ENCODE measurements around the gene EHF. TPM values are rescaled to one million over a fixed set of nuclear protein-coding genes. Genes with fewer than 3 reads are reported as not detected.

The EHF gene
- total and polyA plus RNA-seq, 4 donors, result 0.11 to 7.5 (median 0.61) TPM

GRCh38 chr11:34600339-34601084, 20.4 kb upstream of the EHF start:
- peak overlapping the region; percentile 9 for H3K27ac ChIP-seq (ENCODE audit: low read depth, low read length)

DNA sequence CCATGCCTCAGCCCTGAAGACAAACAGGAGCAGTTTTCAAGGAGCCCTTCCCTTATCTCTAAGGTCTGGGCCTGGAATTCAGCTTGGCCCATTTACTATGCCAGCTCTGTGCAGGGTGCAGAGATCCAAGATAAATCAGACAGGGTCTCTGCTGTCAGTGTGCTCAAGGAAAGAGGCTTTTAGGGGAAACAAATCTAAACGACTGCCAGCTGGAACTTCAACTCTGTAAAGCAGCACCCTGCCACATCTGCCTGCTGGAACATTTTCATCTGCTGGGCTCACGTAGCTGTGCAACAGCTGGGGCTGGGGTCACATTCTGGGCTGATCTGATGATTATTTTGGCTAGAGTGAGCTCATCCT, 19.8 kb upstream of the EHF start:
- H3K4me3 ChIP-seq (ENCODE audit: low read depth, low read length), result no peak overlapping the region
- H3K9me3 ChIP-seq (ENCODE audit: control insufficient read depth, insufficient read depth, low read length), result no peaks in the 10 kb centered on the region
- peaks cover 15% of the 10 kb centered on the region for H3K4me1 ChIP-seq (ENCODE audit: control insufficient read depth, insufficient read depth, low read length)
- DNase-seq (ENCODE audit: low read depth in 4 of 6, low spot score in 6 of 6), result peak in 5 of 6 donors; percentile 19 to 75 (median 30)
- whole genome bisulfite sequencing (ENCODE audit: insufficient coverage), result 18% methylated on average over 2 of the region's 2 CpGs
- no peaks in the 10 kb centered on the region for H3K36me3 ChIP-seq (ENCODE audit: control insufficient read depth, insufficient read depth, low read length)
- no peaks in the 10 kb centered on the region for H3K27me3 ChIP-seq (ENCODE audit: control insufficient read depth, insufficient read depth, low read length)
- peak overlapping the region; percentile 9 for H3K27ac ChIP-seq (ENCODE audit: low read depth, low read length)

More at GRCh38 chr11:34600339-34601084, 20.4 kb upstream of the EHF start:
- no peaks in the 10 kb centered on the region for H3K9me3 ChIP-seq (ENCODE audit: control insufficient read depth, insufficient read depth, low read length)
- WGBS (ENCODE audit: insufficient coverage), result 58% methylated on average over 8 of the region's 11 CpGs
- H3K4me1 ChIP-seq (ENCODE audit: control insufficient read depth, insufficient read depth, low read length), result peaks cover 15% of the 10 kb centered on the region
- no peaks in the 10 kb centered on the region for H3K27me3 ChIP-seq (ENCODE audit: control insufficient read depth, insufficient read depth, low read length)
- DNase-seq (ENCODE audit: low read depth in 4 of 6, low spot score in 6 of 6), result peak in 2 of 6 donors; percentile 6 to 7
- H3K4me3 ChIP-seq (ENCODE audit: low read depth, low read length), result no peak overlapping the region
- no peaks in the 10 kb centered on the region for H3K36me3 ChIP-seq (ENCODE audit: control insufficient read depth, insufficient read depth, low read length)

DNA sequence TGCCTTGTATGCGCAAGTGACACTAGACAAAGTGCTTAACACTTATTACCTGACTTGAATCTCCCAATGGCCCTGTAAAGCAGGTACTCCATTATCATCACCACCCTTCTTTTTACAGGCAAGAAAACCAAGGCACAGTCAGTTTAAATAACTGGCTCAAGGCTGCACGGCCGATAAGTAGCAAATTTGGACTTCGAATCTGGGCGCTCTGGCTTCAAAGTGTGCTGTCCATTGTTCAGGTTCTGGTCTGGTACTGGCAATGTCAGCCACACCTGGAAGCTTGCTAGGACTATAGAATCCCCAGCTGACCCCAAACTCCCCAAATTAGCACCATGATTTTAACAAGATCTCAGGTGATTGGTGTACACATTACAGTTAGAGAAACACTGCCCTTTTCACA, 19.3 kb upstream of the EHF start:
- Histone ChIP-seq H3K36me3 (ENCODE audit: control insufficient read depth, insufficient read depth, low read length) (no peaks in the 10 kb centered on the region), H3K27me3 (ENCODE audit: control insufficient read depth, insufficient read depth, low read length) (no peaks in the 10 kb centered on the region), H3K4me1 (ENCODE audit: control insufficient read depth, insufficient read depth, low read length) (peaks cover 15% of the 10 kb centered on the region), H3K9me3 (ENCODE audit: control insufficient read depth, insufficient read depth, low read length) (no peaks in the 10 kb centered on the region), H3K27ac (ENCODE audit: low read depth, low read length) (peak overlapping the region; percentile 9), H3K4me3 (ENCODE audit: low read depth, low read length) (no peak overlapping the region)
- DNase-seq (ENCODE audit: low read depth in 4 of 6, low spot score in 6 of 6), result no peak
- 86% methylated on average over 5 of the region's 5 CpGs for WGBS (ENCODE audit: insufficient coverage)

DNA sequence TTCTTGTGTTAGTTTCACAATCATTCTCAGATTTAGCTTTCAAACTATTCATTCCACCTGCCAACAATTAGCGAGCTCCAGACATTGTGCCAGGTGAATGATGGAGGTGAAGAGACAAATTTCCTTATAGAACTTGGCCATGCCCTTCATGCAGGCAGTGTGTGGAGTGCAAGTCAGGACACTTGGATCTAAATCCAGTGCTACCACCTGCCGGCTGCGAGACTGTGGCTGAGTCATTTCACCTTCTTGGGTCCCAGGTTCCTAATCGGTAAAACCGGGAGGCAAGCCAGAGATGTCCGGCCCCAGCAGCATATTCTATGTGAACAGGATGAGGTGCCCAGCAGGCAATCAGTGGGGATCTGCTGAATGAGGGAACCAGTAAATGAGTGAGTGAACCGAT, 18.6 kb upstream of the EHF start:
- 92% methylated on average over 6 of the region's 7 CpGs for WGBS (ENCODE audit: insufficient coverage)

DNA sequence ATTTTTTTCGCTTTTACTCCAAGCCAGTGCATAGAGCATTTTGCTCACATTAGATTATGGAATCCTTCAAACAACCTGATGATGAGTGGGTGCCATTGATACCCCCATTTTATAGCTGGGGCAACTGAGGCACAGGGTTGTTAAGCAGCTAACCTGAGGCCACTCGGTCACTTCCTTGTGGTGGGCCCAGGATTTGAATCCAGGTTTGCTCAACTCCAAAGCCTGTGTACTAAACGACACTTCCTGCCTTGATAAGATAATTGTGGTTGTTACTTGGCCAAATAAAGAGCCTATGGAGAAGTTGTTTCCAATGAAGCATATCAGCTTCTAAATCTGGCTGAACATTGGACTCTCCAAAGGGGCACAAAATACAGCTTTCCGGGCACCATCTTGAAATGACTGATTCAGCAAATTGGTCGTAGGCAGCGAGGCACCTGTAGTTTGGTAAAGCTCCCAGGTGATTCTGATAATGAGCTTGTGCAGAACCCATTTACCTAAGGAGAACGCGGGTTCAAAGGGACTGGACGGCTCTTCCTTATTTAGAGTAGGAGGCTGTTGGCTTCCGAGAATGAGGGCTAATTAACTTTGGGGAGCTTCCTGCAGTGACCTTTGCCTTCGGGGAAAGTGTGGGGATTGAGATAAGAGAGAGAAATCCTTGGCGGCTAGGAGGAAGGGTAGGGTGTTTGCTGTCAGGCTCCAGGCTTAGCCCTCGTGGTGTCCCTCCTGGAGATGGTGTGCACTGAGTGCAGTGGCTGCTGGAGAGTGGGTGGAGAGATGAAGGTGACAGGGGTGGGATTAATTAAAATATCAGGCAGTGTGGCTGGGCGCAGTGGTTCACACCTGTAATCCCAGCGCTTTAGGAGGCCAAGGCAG, 17.5 kb upstream of the EHF start:
- Histone ChIP-seq H3K27me3 (ENCODE audit: control insufficient read depth, insufficient read depth, low read length) (no peaks in the 10 kb centered on the region), H3K4me1 (ENCODE audit: control insufficient read depth, insufficient read depth, low read length) (peaks cover 15% of the 10 kb centered on the region), H3K36me3 (ENCODE audit: control insufficient read depth, insufficient read depth, low read length) (no peaks in the 10 kb centered on the region), H3K27ac (ENCODE audit: low read depth, low read length) (no peak overlapping the region), H3K9me3 (ENCODE audit: control insufficient read depth, insufficient read depth, low read length) (no peaks in the 10 kb centered on the region), H3K4me3 (ENCODE audit: low read depth, low read length) (no peak overlapping the region)
- no peak for DNase-seq (ENCODE audit: low read depth in 4 of 6, low spot score in 6 of 6)
- 94% methylated on average over 14 of the region's 15 CpGs for WGBS (ENCODE audit: insufficient coverage)

More for the DNA sequence above, 18.6 kb upstream of the EHF start:
- no peaks in the 10 kb centered on the region for H3K27me3 ChIP-seq (ENCODE audit: control insufficient read depth, insufficient read depth, low read length)
- no peak overlapping the region for H3K4me3 ChIP-seq (ENCODE audit: low read depth, low read length)
- no peak for DNase-seq (ENCODE audit: low read depth in 4 of 6, low spot score in 6 of 6)
- H3K27ac ChIP-seq (ENCODE audit: low read depth, low read length), result no peak overlapping the region
- H3K36me3 ChIP-seq (ENCODE audit: control insufficient read depth, insufficient read depth, low read length), result no peaks in the 10 kb centered on the region
- H3K9me3 ChIP-seq (ENCODE audit: control insufficient read depth, insufficient read depth, low read length), result no peaks in the 10 kb centered on the region
- H3K4me1 ChIP-seq (ENCODE audit: control insufficient read depth, insufficient read depth, low read length), result peaks cover 15% of the 10 kb centered on the region

DNA sequence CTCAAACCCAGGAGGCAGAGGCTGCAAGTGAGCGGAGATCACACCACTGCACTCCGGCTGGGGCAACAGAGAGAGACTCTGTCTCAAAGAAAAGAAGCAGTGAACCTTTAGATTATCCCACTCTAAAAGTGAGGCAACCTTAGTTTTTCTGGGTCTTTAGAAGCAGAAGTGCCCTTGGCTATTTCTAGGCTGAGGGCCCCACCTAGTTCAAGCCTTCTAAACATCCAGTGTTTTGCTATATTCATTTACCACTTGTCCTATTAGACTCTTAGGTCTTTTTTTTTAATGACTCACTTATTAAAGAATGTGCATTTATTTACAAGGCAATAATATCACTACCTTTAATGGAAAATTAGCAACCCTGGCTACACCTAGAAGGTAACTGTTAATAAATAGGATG, 16.7 kb upstream of the EHF start:
- H3K4me1 ChIP-seq (ENCODE audit: control insufficient read depth, insufficient read depth, low read length), result peaks cover 15% of the 10 kb centered on the region
- no peak overlapping the region for H3K4me3 ChIP-seq (ENCODE audit: low read depth, low read length)
- H3K27me3 ChIP-seq (ENCODE audit: control insufficient read depth, insufficient read depth, low read length), result no peaks in the 10 kb centered on the region
- no peak for DNase-seq (ENCODE audit: low read depth in 4 of 6, low spot score in 6 of 6)
- WGBS (ENCODE audit: insufficient coverage), result 100% methylated on average over 2 of the region's 2 CpGs
- no peaks in the 10 kb centered on the region for H3K36me3 ChIP-seq (ENCODE audit: control insufficient read depth, insufficient read depth, low read length)
- no peaks in the 10 kb centered on the region for H3K9me3 ChIP-seq (ENCODE audit: control insufficient read depth, insufficient read depth, low read length)
- no peak overlapping the region for H3K27ac ChIP-seq (ENCODE audit: low read depth, low read length)

- H3K4me1 ChIP-seq (ENCODE audit: control insufficient read depth, insufficient read depth, low read length), result peaks cover 15% of the 10 kb centered on the region
- no peaks in the 10 kb centered on the region for H3K36me3 ChIP-seq (ENCODE audit: control insufficient read depth, insufficient read depth, low read length)
- 81% methylated on average over 8 of the region's 8 CpGs for WGBS (ENCODE audit: insufficient coverage)
- no peak overlapping the region for H3K27ac ChIP-seq (ENCODE audit: low read depth, low read length)
- DNase-seq (ENCODE audit: low read depth in 4 of 6, low spot score in 6 of 6), result no peak
- H3K27me3 ChIP-seq (ENCODE audit: control insufficient read depth, insufficient read depth, low read length), result no peaks in the 10 kb centered on the region
- no peak overlapping the region for H3K4me3 ChIP-seq (ENCODE audit: low read depth, low read length)
- H3K9me3 ChIP-seq (ENCODE audit: control insufficient read depth, insufficient read depth, low read length), result no peaks in the 10 kb centered on the region
These were observed 16.0 kb upstream of the EHF start for GRCh38 chr11:34604911-34605310.

- Histone ChIP-seq H3K9me3 (ENCODE audit: control insufficient read depth, insufficient read depth, low read length) (no peaks in the 10 kb centered on the region), H3K27me3 (ENCODE audit: control insufficient read depth, insufficient read depth, low read length) (no peaks in the 10 kb centered on the region), H3K27ac (ENCODE audit: low read depth, low read length) (no peak overlapping the region), H3K4me3 (ENCODE audit: low read depth, low read length) (no peak overlapping the region), H3K36me3 (ENCODE audit: control insufficient read depth, insufficient read depth, low read length) (no peaks in the 10 kb centered on the region), H3K4me1 (ENCODE audit: control insufficient read depth, insufficient read depth, low read length) (peaks cover 9% of the 10 kb centered on the region)
- whole genome bisulfite sequencing (ENCODE audit: insufficient coverage), result 92% methylated on average over 5 of the region's 6 CpGs
- no peak for DNase-seq (ENCODE audit: low read depth in 4 of 6, low spot score in 6 of 6)
These were observed 15.2 kb upstream of the EHF start for GRCh38 chr11:34605481-34606325.

- no peak for DNase-seq (ENCODE audit: low read depth in 4 of 6, low spot score in 6 of 6)
- Histone ChIP-seq H3K4me1 (ENCODE audit: control insufficient read depth, insufficient read depth, low read length) (peaks cover under 1% of the 10 kb centered on the region), H3K9me3 (ENCODE audit: control insufficient read depth, insufficient read depth, low read length) (no peaks in the 10 kb centered on the region), H3K27me3 (ENCODE audit: control insufficient read depth, insufficient read depth, low read length) (no peaks in the 10 kb centered on the region), H3K4me3 (ENCODE audit: low read depth, low read length) (no peak overlapping the region), H3K36me3 (ENCODE audit: control insufficient read depth, insufficient read depth, low read length) (no peaks in the 10 kb centered on the region), H3K27ac (ENCODE audit: low read depth, low read length) (no peak overlapping the region)
- WGBS (ENCODE audit: insufficient coverage), result 88% methylated on average over 4 of the region's 4 CpGs
These were observed 14.4 kb upstream of the EHF start for GRCh38 chr11:34606326-34607120.
